Pancreas (tissue), 10 donors: ENCODE results near the gene B4GALNT2. TPM values are rescaled to one million over a fixed set of nuclear protein-coding genes. Genes with fewer than 3 reads are reported as not detected.
"Not testable (repeated sequence)": the region's sequence is repeated elsewhere in the genome, so short reads cannot be mapped to it uniquely, and the experiment has no call there.

Experiments used
- ATAC-seq, 4 donors: fragments of 200-7000 bp; cut with Tn5 transposase; one replicate each; pipeline versions ENCODE4 v1.8.0 to v1.9.1; 2020; ENCODE audit warnings: mild to moderate bottlenecking in 4 of 4, moderate library complexity in 4 of 4
- DNase-seq, 6 donors: peaks; one replicate each; pipeline ENCODE4 v3.0.0-alpha.2; 2020
- FAIRE-seq: peaks from 2 replicates; lab custom pipeline; 2012; peaks lifted over from hg19 to GRCh38; lab: Jason Lieb, UNC
- H3K27ac ChIP-seq, 4 donors: fragments of 200-600 bp; sonication (generic); 1 replicate in 3 of 4; 2 replicates in 1 of 4; pipeline versions ENCODE4 v1.5.0 to v1.8.0; 2020
- H3K27me3 ChIP-seq, 4 donors: fragments of 200-600 bp; one replicate each; pipeline ENCODE4 v1.8.0; 2021
- H3K36me3 ChIP-seq, 3 donors: fragments of 200-600 bp; sonication (generic) in 1 of 3; one replicate each; pipeline versions ENCODE4 v1.5.0 to v1.8.0; 2020 to 2021
- H3K4me1 ChIP-seq, 3 donors: fragments of 200-600 bp; one replicate each; pipeline ENCODE4 v1.8.0; 2021
- H3K4me3 ChIP-seq, 4 donors: fragments of 200-600 bp; sonication (generic) in 2 of 4; one replicate each; pipeline versions ENCODE4 v1.5.0 to v1.8.0; 2020 to 2021
- H3K9me3 ChIP-seq, 4 donors: fragments of 200-600 bp; one replicate each; pipeline ENCODE4 v1.8.0; 2021
- WGBS, 2 donors: extraction: QIAGEN DNeasy Blood & Tissue Kit; methylation state at CpG; one replicate each; pipeline ENCODE4 v1.1.7; 2013; 5-methylcytosine and 5-hydroxymethylcytosine counted together
- intact Hi-C, 3 donors: fragments of 100-400 bp; cut with DNase I; formaldehyde crosslinking; loops; one replicate each; pipeline versions ENCODE4 v1.11.1 to v1.14.2; 2022
- polyA plus RNA-seq, 2 donors: library from polyadenylated mRNA; stranded (reverse); fragments of 200-250 nt; gene quantifications; one replicate each; pipeline ENCODE4 v1.2.3, GENCODE V29; 2013
- total RNA-seq, 6 donors: library from RNA; stranded (reverse); fragmentation: NEBNext Ultra II Directional in 4 of 6; extraction: Animal tissue kit (Norgen Biotek cat#: 25700) in 4 of 6; gene quantifications; one replicate each; pipeline versions ENCODE4 v1.2.1 to v1.2.4, GENCODE V29; 2021 to 2023
- TF ChIP-seq, protein P1 (sequence below), 4 donors: fragments of 200-600 bp; sonication (generic) in 3 of 4; IDR thresholded peaks; one replicate each; pipeline versions ENCODE4 v1.5.0 to v1.8.0; 2021; ENCODE audit warnings: antibody characterized with exemption in 4 of 4
- donor health status: healthy with polysubstance abuse.
- donor health status: DM: no; HTN: no; CAD: no; lungs with moderate emphysema.
- donor health status: DM: no; HTN: no; CAD: no.
- donor health status: control.
- donor health status: control.
- donor health status: Bipolar disorder and iron deficiency.
- donor health status: DM: yes; HTN: yes; CAD: no.
- donor health status: DM: no; HTN: no; CAD: no.
- donor health status: DM: no; HTN: no; CAD: no.
- donor health status: DM: yes; HTN: yes; CAD: no.

B4GALNT2 gene
- total RNA-seq (under 1 TPM in 1 of 6 donors, not detected in 5; 0.03 TPM), polyA plus RNA-seq (not detected)

DNA sequence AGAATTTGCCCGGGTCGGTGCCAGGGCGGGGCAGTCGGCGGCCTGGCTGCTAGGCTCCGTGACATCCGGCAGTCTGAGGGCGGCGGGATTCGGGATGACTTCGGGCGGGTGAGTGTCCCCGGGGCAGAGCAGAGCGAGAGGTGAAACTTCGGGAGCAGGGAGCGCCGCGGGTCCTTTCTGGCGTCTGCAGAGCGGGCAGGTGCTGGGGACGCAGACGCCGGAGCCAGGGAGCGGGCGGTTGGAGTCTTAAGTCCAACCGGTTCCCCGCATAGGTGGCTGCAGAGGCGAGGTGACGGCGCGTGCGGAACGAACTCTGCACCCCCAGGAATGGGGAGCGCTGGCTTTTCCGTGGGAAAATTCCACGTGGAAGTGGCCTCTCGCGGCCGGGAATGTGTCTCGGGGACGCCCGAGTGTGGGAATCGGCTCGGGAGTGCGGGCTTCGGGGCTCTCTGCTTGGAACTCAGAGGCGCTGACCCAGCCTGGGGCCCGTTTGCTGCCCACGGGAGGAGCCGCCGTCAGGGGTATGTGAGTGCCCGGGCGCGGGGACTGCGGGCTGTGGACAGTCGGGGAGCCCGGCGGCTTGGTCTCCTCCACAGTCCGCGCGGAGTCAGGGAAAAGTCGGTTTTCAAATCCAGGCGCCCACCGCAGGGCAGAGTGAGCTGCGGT lies at the start of gene B4GALNT2:
Gene B4GALNT2 (plus strand): TSS at position 71 of the 666 bp plus-strand sequence. CDS start 24 bp downstream, at position 95.
- peaks cover 0 to 6% (median 0%) of the 10 kb centered on the region in 3 donors for H3K4me1 ChIP-seq
- TF ChIP-seq, protein P1, sequence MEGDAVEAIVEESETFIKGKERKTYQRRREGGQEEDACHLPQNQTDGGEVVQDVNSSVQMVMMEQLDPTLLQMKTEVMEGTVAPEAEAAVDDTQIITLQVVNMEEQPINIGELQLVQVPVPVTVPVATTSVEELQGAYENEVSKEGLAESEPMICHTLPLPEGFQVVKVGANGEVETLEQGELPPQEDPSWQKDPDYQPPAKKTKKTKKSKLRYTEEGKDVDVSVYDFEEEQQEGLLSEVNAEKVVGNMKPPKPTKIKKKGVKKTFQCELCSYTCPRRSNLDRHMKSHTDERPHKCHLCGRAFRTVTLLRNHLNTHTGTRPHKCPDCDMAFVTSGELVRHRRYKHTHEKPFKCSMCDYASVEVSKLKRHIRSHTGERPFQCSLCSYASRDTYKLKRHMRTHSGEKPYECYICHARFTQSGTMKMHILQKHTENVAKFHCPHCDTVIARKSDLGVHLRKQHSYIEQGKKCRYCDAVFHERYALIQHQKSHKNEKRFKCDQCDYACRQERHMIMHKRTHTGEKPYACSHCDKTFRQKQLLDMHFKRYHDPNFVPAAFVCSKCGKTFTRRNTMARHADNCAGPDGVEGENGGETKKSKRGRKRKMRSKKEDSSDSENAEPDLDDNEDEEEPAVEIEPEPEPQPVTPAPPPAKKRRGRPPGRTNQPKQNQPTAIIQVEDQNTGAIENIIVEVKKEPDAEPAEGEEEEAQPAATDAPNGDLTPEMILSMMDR (IDR thresholded peaks at IDR 0.05): no peak
- peaks cover 0 to 51% (median 8%) of the 10 kb centered on the region in 4 donors for H3K27me3 ChIP-seq
- 3 to 6% methylated on average over 62 to 65 of the region's 65 CpGs for WGBS, 2 donors
- no peak for FAIRE-seq
- peak in 4 of 6 donors; percentile 4 to 71 (median 50) for DNase-seq
- H3K4me3 ChIP-seq: peak within 1 kb of the TSS in 3 of 4 donors; percentile 10 to 35 (median 20)
- H3K9me3 ChIP-seq: no peaks in the 10 kb centered on the region
- ATAC-seq: peak; percentile 48 to 80 (median 54)
- no peak within 1 kb of the TSS for H3K27ac ChIP-seq
- intact Hi-C loops: no loop called here
- no peaks in the 10 kb centered on the region for H3K36me3 ChIP-seq

- H3K27me3 ChIP-seq, FAIRE-seq, H3K4me3 ChIP-seq: not testable (repeated sequence)
These were observed 47.5 kb upstream of the B4GALNT2 start for GRCh38 chr17:49085046-49085445.

GRCh38 chr17:49085565-49086315 lies 46.8 kb upstream of the B4GALNT2 start:
- Histone ChIP-seq H3K9me3 (no peaks in the 10 kb centered on the region), H3K36me3 (no peaks in the 10 kb centered on the region), H3K27me3 (no peaks in the 10 kb centered on the region), H3K4me1 (no peaks in the 10 kb centered on the region), H3K27ac (no peak overlapping the region), H3K4me3 (no peak overlapping the region)
- ATAC-seq (no peak), FAIRE-seq (no peak), DNase-seq (no peak)
- TF ChIP-seq, protein P1 (IDR thresholded peaks at IDR 0.05): no peak
- intact Hi-C loops: no loop called here
- 63 to 76% methylated on average over 5 of the region's 5 CpGs for WGBS, 2 donors

More at GRCh38 chr17:49085046-49085445, 47.5 kb upstream of the B4GALNT2 start:
- H3K36me3 ChIP-seq, ATAC-seq, H3K9me3 ChIP-seq, H3K27ac ChIP-seq, H3K4me1 ChIP-seq, DNase-seq, intact Hi-C loops: not testable (repeated sequence)
- whole genome bisulfite sequencing, 2 donors: 68 to 73% methylated on average over 2 of the region's 2 CpGs

- intact Hi-C loops: no loop called here
- ATAC-seq (no peak), FAIRE-seq (no peak), DNase-seq (no peak)
- H3K4me3 ChIP-seq: no peak overlapping the region
- no peak overlapping the region for H3K27ac ChIP-seq
- TF ChIP-seq, protein P1 (IDR thresholded peaks at IDR 0.05): no peak
- H3K9me3 ChIP-seq: no peaks in the 10 kb centered on the region
- no peaks in the 10 kb centered on the region for H3K4me1 ChIP-seq
- no peaks in the 10 kb centered on the region for H3K36me3 ChIP-seq
- H3K27me3 ChIP-seq: no peaks in the 10 kb centered on the region
- 29 to 47% methylated on average over 1 of the region's 1 CpG for WGBS, 2 donors
These were observed 46.3 kb upstream of the B4GALNT2 start for GRCh38 chr17:49086316-49086605.

DNA sequence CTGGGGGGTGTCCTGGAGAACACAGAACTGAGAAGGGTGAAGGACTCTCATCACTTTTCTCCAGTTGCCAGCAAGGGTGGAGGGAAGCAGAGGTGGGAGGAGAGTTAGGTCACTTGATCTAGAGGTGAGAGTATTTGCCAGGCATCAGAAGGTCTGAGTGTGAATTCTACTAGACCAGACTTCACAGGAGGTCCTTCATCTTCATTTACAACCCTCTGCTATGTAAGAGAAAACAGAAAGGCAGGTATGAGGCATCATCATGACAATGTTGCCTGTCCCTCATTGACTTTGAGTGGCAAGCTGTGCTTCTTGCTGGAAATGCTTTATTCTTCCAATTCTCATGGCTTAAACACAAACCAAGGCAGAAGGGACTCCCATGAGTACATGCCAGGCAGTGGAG lies 45.9 kb upstream of the B4GALNT2 start:
- intact Hi-C loops: no loop called here

More for the DNA sequence above, 45.9 kb upstream of the B4GALNT2 start:
- no peak overlapping the region for H3K4me3 ChIP-seq
- TF ChIP-seq, protein P1 (IDR thresholded peaks at IDR 0.05): no peak
- H3K4me1 ChIP-seq: no peaks in the 10 kb centered on the region
- DNase-seq (no peak), ATAC-seq (no peak), FAIRE-seq (no peak)
- H3K27ac ChIP-seq: no peak overlapping the region
- no peaks in the 10 kb centered on the region for H3K36me3 ChIP-seq
- no peaks in the 10 kb centered on the region for H3K9me3 ChIP-seq
- no peaks in the 10 kb centered on the region for H3K27me3 ChIP-seq
